GM21723 (cell line): Measurements from ENCODE around the gene PTPN6.

Experiments
- ATAC-seq: cut with Tn5 transposase; IDR thresholded peaks from one replicate; pipeline ENCODE4 v1.9.1; 2021; ENCODE audit warnings: mild to moderate bottlenecking, moderate library complexity; ENCODE audit not compliant: unreplicated experiment

The PTPN6 gene

GRCh38 chr12:7001921-7002591 is 50.9 kb downstream of the PTPN6 start:
- no peak for ATAC-seq

GRCh38 chr12:7004287-7004803 is 53.2 kb downstream of the PTPN6 start:
- ATAC-seq, result no peak

- ATAC-seq, result no peak
These were observed 53.7 kb downstream of the PTPN6 start for GRCh38 chr12:7004840-7005239.

- no peak for ATAC-seq
These were observed 54.2 kb downstream of the PTPN6 start for GRCh38 chr12:7005311-7005710.

- no peak for ATAC-seq
These were observed 55.5 kb downstream of the PTPN6 start for GRCh38 chr12:7006639-7007038.

- ATAC-seq, result no peak
These were observed 57.7 kb downstream of the PTPN6 start for GRCh38 chr12:7008864-7009263.

- ATAC-seq, result no peak
These were observed 58.4 kb downstream of the PTPN6 start for GRCh38 chr12:7009512-7009911.
